ENCODE measurements around the gene MROH2B. TPM values are rescaled to one million over a fixed set of nuclear protein-coding genes. Genes with fewer than 3 reads are reported as not detected.

The MROH2B gene
- total RNA-seq, 1 experiment from 2014 or later, result not detected

GRCh38 chr5:41093803-41094202 is 22.7 kb upstream of the MROH2B start:
- ChIA-PET POLR2A (no interaction called here), RAD21 (ENCODE audit: low non-redundant PET in 1 of 2, low total read pairs in 2 of 2, uncharacterized antibody in 2 of 2, unreplicated experiment in 2 of 2) (no interaction called here), CTCF (no interaction called here)
- DNase-seq (ENCODE audit: low read depth, low spot score), result no peak
- TF ChIP-seq, protein P1, sequence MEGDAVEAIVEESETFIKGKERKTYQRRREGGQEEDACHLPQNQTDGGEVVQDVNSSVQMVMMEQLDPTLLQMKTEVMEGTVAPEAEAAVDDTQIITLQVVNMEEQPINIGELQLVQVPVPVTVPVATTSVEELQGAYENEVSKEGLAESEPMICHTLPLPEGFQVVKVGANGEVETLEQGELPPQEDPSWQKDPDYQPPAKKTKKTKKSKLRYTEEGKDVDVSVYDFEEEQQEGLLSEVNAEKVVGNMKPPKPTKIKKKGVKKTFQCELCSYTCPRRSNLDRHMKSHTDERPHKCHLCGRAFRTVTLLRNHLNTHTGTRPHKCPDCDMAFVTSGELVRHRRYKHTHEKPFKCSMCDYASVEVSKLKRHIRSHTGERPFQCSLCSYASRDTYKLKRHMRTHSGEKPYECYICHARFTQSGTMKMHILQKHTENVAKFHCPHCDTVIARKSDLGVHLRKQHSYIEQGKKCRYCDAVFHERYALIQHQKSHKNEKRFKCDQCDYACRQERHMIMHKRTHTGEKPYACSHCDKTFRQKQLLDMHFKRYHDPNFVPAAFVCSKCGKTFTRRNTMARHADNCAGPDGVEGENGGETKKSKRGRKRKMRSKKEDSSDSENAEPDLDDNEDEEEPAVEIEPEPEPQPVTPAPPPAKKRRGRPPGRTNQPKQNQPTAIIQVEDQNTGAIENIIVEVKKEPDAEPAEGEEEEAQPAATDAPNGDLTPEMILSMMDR (IDR thresholded peaks at IDR 0.05 in 2 of 3, conservative IDR thresholded peaks at IDR 0.05 in 1 of 3; ENCODE audit: borderline replicate concordance in 1 of 3, insufficient read depth in 1 of 3, low read depth in 2 of 3, low read length in 2 of 3), result no peak
- TF ChIP-seq SRF (IDR thresholded peaks at IDR 0.05; ENCODE audit: low read depth) (no peak), CBX3 (IDR thresholded peaks at IDR 0.05; ENCODE audit: low read depth) (no peak), CEBPB (IDR thresholded peaks at IDR 0.05; ENCODE audit: low read depth) (no peak), REST (IDR thresholded peaks at IDR 0.05; ENCODE audit: low read depth) (no peak), SIN3A (IDR thresholded peaks at IDR 0.05; ENCODE audit: low read depth) (no peak), ELF1 (IDR thresholded peaks at IDR 0.05; ENCODE audit: borderline replicate concordance, low read depth) (no peak), JUND (IDR thresholded peaks at IDR 0.05) (no peak), ZFX (IDR thresholded peaks at IDR 0.05) (no peak), EGR1 (IDR thresholded peaks at IDR 0.05; ENCODE audit: low read depth) (no peak), POLR2AphosphoS5 (IDR thresholded peaks at IDR 0.05; ENCODE audit: low read depth, low read length) (no peak), EZH2phosphoT487 (IDR thresholded peaks at IDR 0.05; ENCODE audit: borderline replicate concordance) (no peak), EZH2 (IDR thresholded peaks at IDR 0.05) (no peak)
- TF ChIP-seq, protein P2, sequence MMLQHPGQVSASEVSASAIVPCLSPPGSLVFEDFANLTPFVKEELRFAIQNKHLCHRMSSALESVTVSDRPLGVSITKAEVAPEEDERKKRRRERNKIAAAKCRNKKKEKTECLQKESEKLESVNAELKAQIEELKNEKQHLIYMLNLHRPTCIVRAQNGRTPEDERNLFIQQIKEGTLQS (IDR thresholded peaks at IDR 0.05), result no peak
- no peaks in the 10 kb centered on the region for H4K20me1 ChIP-seq (ENCODE audit: insufficient read depth)
- no peaks in the 10 kb centered on the region for H3K9me2 ChIP-seq (ENCODE audit: insufficient read depth)
- intact Hi-C loops (cut with micrococcal nuclease), result no loop called here
- no peak overlapping the region for H3K9ac ChIP-seq (ENCODE audit: low read length)
- no peak for ATAC-seq
- no peak overlapping the region for H3K27ac ChIP-seq (ENCODE audit: low read depth, low read length)
- H3K4me3 ChIP-seq (replicated peaks in 1 of 2; ENCODE audit: low read depth in 1 of 2, low read length in 2 of 2), result no peak overlapping the region
- H3K4me1 ChIP-seq (ENCODE audit: control insufficient read depth in 1 of 2, insufficient read depth in 2 of 2, low read length in 2 of 2), result peaks cover 0 to 3% of the 10 kb centered on the region in 2 experiments; a peak in 1 of 4 replicates
- no peaks in the 10 kb centered on the region for H3K36me3 ChIP-seq (ENCODE audit: control insufficient read depth in 1 of 2, insufficient read depth in 2 of 2, low read length in 2 of 2)
- H3K27me3 ChIP-seq (ENCODE audit: insufficient read depth, low read length), result no peaks in the 10 kb centered on the region
- no peak overlapping the region for H2AFZ ChIP-seq (ENCODE audit: low read depth, low read length, poor library complexity, severe bottlenecking)
- no TSS peak for BruUV-seq (replicated peaks)
- no peaks in the 10 kb centered on the region for H3K9me3 ChIP-seq (ENCODE audit: control insufficient read depth in 1 of 2, insufficient read depth in 1 of 2, low read depth in 1 of 2, low read length in 2 of 2)
- H3K79me2 ChIP-seq (ENCODE audit: insufficient read depth, low read length), result no peaks in the 10 kb centered on the region
- H3K4me2 ChIP-seq (ENCODE audit: low read length), result no peak overlapping the region

Data from HCT116 (cell line).